ENCODE data around the gene RRP8. TPM values are rescaled to one million over a fixed set of nuclear protein-coding genes. Genes with fewer than 3 reads are reported as not detected.

The RRP8 gene
- total and polyA plus RNA-seq, 3 donors from 2014 or later = 17.5 to 29.6 (median 18.5) TPM

DNA sequence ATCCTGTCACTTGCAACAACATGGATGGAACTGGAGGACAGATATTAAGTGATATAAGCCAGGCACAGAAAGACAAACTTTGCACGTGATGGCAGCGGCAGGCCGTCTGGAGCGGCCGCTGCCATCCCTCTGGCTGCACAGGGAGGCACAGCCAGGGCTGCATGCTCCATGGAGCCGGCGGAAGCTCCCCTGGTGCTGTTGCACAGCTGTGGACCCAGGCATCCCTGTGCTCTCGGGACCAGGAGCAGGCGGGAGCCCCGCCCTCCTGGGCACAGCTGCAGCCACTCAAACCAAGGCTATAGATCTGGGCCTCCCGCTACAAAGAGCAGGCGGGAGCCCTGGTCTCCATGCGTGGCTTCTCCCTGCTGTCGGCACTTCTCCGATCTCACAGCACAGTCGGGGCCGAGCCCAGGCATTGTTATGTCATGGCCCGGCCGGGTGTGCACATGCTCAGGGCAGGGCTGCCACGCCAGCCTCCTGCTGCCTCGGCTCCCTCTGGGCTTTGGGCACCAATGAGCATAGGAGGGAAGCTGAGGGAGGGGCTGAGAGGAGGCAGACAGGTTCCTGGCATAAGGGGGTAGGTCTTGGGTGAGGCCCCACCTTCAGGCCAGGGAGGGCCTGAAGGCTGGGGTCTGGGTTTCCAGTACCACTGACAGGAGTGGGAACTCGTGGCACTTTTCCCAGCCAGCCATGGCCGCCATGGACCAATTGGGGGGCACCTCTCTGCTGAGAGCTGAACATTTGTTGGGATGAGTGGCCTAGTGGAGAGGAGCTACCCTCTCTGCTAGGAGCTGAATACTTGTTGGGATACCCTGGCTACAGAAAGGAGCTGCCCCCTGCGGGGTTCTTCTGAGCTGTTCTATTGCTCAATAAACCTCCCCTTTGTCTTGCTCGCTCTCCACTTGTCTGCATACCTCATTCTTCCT, 16.7 kb downstream of the RRP8 start:
- intact Hi-C loops (cut with DNase I; ENCODE audit: low total_unique reads) = no loop called here
- H3K36me3 ChIP-seq (ENCODE audit: low read depth, missing control alignments) = no peaks in the 10 kb centered on the region
- no peak overlapping the region for H3K27ac ChIP-seq
- DNase-seq = no peak
- H3K4me3 ChIP-seq = no peak overlapping the region
- TF ChIP-seq, protein P1, sequence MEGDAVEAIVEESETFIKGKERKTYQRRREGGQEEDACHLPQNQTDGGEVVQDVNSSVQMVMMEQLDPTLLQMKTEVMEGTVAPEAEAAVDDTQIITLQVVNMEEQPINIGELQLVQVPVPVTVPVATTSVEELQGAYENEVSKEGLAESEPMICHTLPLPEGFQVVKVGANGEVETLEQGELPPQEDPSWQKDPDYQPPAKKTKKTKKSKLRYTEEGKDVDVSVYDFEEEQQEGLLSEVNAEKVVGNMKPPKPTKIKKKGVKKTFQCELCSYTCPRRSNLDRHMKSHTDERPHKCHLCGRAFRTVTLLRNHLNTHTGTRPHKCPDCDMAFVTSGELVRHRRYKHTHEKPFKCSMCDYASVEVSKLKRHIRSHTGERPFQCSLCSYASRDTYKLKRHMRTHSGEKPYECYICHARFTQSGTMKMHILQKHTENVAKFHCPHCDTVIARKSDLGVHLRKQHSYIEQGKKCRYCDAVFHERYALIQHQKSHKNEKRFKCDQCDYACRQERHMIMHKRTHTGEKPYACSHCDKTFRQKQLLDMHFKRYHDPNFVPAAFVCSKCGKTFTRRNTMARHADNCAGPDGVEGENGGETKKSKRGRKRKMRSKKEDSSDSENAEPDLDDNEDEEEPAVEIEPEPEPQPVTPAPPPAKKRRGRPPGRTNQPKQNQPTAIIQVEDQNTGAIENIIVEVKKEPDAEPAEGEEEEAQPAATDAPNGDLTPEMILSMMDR (IDR thresholded peaks at IDR 0.05) = no peak
- TF ChIP-seq POLR2A (IDR thresholded peaks at IDR 0.05) = no peak
- no peaks in the 10 kb centered on the region for H3K27me3 ChIP-seq
- WGBS, 2 donors = 67 to 74% methylated on average over 7 to 25 of the region's 25 CpGs
- no peaks in the 10 kb centered on the region for H3K4me1 ChIP-seq
- no peaks in the 10 kb centered on the region for H3K9me3 ChIP-seq

DNA sequence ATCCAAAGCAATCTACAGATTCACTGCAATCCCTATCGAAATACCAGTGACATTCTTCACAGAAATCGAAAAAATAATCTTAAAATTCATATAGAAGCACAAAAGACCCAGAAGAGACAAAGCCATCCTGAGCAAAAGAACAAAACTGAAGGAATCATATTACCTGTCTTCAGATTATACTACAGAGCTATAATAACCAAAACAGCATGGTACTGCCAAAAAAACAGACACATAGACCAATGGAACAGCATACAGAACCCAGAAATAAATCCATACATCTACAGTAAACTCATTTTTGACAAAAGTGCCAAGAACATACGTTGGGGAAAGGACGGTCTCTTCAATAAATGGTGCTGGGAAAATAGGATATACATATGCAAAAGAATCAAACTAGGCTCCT, 18.9 kb downstream of the RRP8 start:
- no peaks in the 10 kb centered on the region for H3K4me1 ChIP-seq
- no peaks in the 10 kb centered on the region for H3K9me3 ChIP-seq
- H3K36me3 ChIP-seq (ENCODE audit: low read depth, missing control alignments) = no peaks in the 10 kb centered on the region
- 94 to 95% methylated on average over 4 of the region's 4 CpGs for WGBS, 2 donors
- no peak for DNase-seq
- H3K4me3 ChIP-seq = no peak overlapping the region
- intact Hi-C loops (cut with DNase I; ENCODE audit: low total_unique reads) = no loop called here
- H3K27me3 ChIP-seq = no peaks in the 10 kb centered on the region
- no peak for TF ChIP-seq POLR2A (IDR thresholded peaks at IDR 0.05)
- TF ChIP-seq, protein P1 (IDR thresholded peaks at IDR 0.05) = no peak
- no peak overlapping the region for H3K27ac ChIP-seq

GRCh38 chr11:6583584-6583983, 19.8 kb downstream of the RRP8 start:
- Histone ChIP-seq H3K27me3 (no peaks in the 10 kb centered on the region), H3K36me3 (ENCODE audit: low read depth, missing control alignments) (no peaks in the 10 kb centered on the region), H3K9me3 (no peaks in the 10 kb centered on the region), H3K27ac (no peak overlapping the region), H3K4me3 (no peak overlapping the region), H3K4me1 (no peaks in the 10 kb centered on the region)
- TF ChIP-seq POLR2A (IDR thresholded peaks at IDR 0.05) = no peak
- TF ChIP-seq, protein P1 (IDR thresholded peaks at IDR 0.05) = no peak
- intact Hi-C loops (cut with DNase I; ENCODE audit: low total_unique reads) = no loop called here
- WGBS, 2 donors = 95 to 98% methylated on average over 1 of the region's 1 CpG
- DNase-seq = no peak

DNA sequence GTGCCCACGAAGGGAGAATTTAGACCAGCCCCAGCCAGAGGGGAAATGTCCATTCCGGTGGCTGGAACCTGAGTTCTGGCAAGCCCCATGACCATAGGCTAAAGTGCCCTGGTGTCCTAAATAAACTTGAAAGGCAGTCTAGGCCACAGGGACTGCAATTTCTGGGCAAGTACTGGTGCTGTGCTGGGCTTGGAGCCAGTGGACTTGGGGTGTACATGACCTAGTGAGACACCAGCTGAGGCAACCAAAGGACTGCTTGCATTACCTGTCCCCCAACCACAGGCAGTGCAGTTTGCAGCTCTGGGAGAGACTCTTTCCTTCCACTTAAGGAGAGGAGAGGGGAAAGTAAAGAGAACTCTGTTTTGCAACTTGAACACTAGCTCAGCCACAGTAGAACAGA, 23.7 kb downstream of the RRP8 start:
- no peak for DNase-seq
- Histone ChIP-seq H3K36me3 (ENCODE audit: low read depth, missing control alignments) (no peaks in the 10 kb centered on the region), H3K4me1 (no peaks in the 10 kb centered on the region), H3K9me3 (no peaks in the 10 kb centered on the region), H3K4me3 (no peak overlapping the region), H3K27me3 (no peaks in the 10 kb centered on the region), H3K27ac (no peak overlapping the region)
- no peak for TF ChIP-seq POLR2A (IDR thresholded peaks at IDR 0.05)
- TF ChIP-seq, protein P1 (IDR thresholded peaks at IDR 0.05) = no peak
- intact Hi-C loops (cut with DNase I; ENCODE audit: low total_unique reads) = no loop called here
- 92 to 94% methylated on average over 2 of the region's 2 CpGs for WGBS, 2 donors

DNA sequence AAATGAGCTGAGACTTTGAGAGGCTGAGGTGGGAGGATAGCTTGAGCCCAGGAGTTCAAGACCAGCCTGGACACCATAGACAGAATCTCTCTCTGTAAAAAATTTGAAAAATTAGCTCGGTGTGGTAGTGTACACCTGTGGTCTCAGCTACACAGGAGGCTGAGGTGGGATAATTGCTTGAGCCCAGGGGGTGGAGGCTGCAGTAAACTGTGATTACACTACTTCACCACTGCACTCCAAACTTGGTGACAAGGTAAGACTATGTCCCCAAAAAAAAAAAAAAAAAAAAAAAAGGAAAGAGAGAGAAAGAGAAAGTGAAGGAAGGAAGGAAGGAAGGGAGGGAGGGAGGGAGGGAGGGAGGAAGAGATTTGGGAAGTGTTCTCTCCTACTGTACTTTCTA, 25.3 kb downstream of the RRP8 start:
- Histone ChIP-seq H3K4me3 (no peak overlapping the region), H3K27ac (no peak overlapping the region), H3K36me3 (ENCODE audit: low read depth, missing control alignments) (no peaks in the 10 kb centered on the region), H3K9me3 (no peaks in the 10 kb centered on the region), H3K4me1 (no peaks in the 10 kb centered on the region), H3K27me3 (no peaks in the 10 kb centered on the region)
- 92 to 100% methylated on average over 1 of the region's 1 CpG for WGBS, 2 donors
- TF ChIP-seq POLR2A (IDR thresholded peaks at IDR 0.05) = no peak
- TF ChIP-seq, protein P1 (IDR thresholded peaks at IDR 0.05) = no peak
- intact Hi-C loops (cut with DNase I; ENCODE audit: low total_unique reads) = no loop called here
- no peak for DNase-seq
